ENCODE data around the gene CCDC33. TPM values are rescaled to one million over a fixed set of nuclear protein-coding genes. Genes with fewer than 3 reads are reported as not detected.
A peak's percentile ranks its signal among the peaks of the same experiment; 100 is the strongest.

The CCDC33 gene
- total and polyA plus RNA-seq, 8 donors: 0.58 to 9.4 (median 0.73) TPM; not detected in 5

- intact Hi-C loops (cut with DNase I; ENCODE audit: low total_unique reads): no loop called here
- H3K27me3 ChIP-seq: peaks cover 0 to 47% (median 7%) of the 10 kb centered on the region in 3 donors
- no peak overlapping the region for H3K27ac ChIP-seq
- no peaks in the 10 kb centered on the region for H3K36me3 ChIP-seq
- no peak for TF ChIP-seq EP300 (IDR thresholded peaks at IDR 0.05)
- no peak for TF ChIP-seq CTCF (IDR thresholded peaks at IDR 0.05)
- TF ChIP-seq POLR2AphosphoS5 (IDR thresholded peaks at IDR 0.05): no peak
- no peak for TF ChIP-seq POLR2A (IDR thresholded peaks at IDR 0.05)
- no peak overlapping the region for H3K4me3 ChIP-seq
- no peak for DNase-seq
- H3K9me3 ChIP-seq: no peaks in the 10 kb centered on the region
- peaks cover 0 to 8% (median 3%) of the 10 kb centered on the region in 4 donors for H3K4me1 ChIP-seq
- 40 to 60% (median 53%) methylated on average over 6 of the region's 6 CpGs for WGBS, 5 donors
Measured at GRCh38 chr15:74206801-74207281, 29.3 kb upstream of the CCDC33 start.

- Histone ChIP-seq H3K9me3 (no peaks in the 10 kb centered on the region), H3K4me1 (peaks cover 0 to 5% (median under 1%) of the 10 kb centered on the region in 4 donors), H3K27ac (no peak overlapping the region), H3K36me3 (no peaks in the 10 kb centered on the region), H3K4me3 (no peak overlapping the region), H3K27me3 (peaks cover 0 to 37% (median 3%) of the 10 kb centered on the region in 3 donors)
- no peak for TF ChIP-seq POLR2A (IDR thresholded peaks at IDR 0.05)
- TF ChIP-seq EP300 (IDR thresholded peaks at IDR 0.05): no peak
- TF ChIP-seq CTCF (IDR thresholded peaks at IDR 0.05): no peak
- no peak for TF ChIP-seq POLR2AphosphoS5 (IDR thresholded peaks at IDR 0.05)
- peak in 1 of 2 donors; percentile 83 for DNase-seq
- WGBS, 5 donors: 64 to 77% (median 69%) methylated on average over 16 of the region's 16 CpGs
- intact Hi-C loops (cut with DNase I; ENCODE audit: low total_unique reads): no loop called here
Measured at GRCh38 chr15:74207652-74208440, 28.3 kb upstream of the CCDC33 start.

GRCh38 chr15:74208496-74208895 lies 27.6 kb upstream of the CCDC33 start:
- Histone ChIP-seq H3K36me3 (no peaks in the 10 kb centered on the region), H3K4me3 (no peak overlapping the region), H3K4me1 (peaks cover 0 to 5% (median 0%) of the 10 kb centered on the region in 4 donors), H3K9me3 (no peaks in the 10 kb centered on the region), H3K27ac (no peak overlapping the region), H3K27me3 (peaks cover 0 to 31% (median 0%) of the 10 kb centered on the region in 3 donors)
- 55 to 81% (median 66%) methylated on average over 6 of the region's 6 CpGs for WGBS, 5 donors
- TF ChIP-seq EP300 (IDR thresholded peaks at IDR 0.05) (no peak), CTCF (IDR thresholded peaks at IDR 0.05) (no peak), POLR2A (IDR thresholded peaks at IDR 0.05) (no peak)
- DNase-seq: peak in 1 of 2 donors; percentile 50
- intact Hi-C loops (cut with DNase I; ENCODE audit: low total_unique reads): no loop called here

- Histone ChIP-seq H3K27ac (no peak overlapping the region), H3K4me3 (no peak overlapping the region), H3K9me3 (no peaks in the 10 kb centered on the region), H3K4me1 (peaks cover 0 to 5% (median 0%) of the 10 kb centered on the region in 4 donors), H3K36me3 (no peaks in the 10 kb centered on the region), H3K27me3 (peaks cover 0 to 25% (median 0%) of the 10 kb centered on the region in 3 donors)
- TF ChIP-seq CTCF (IDR thresholded peaks at IDR 0.05): no peak
- no peak for TF ChIP-seq POLR2AphosphoS5 (IDR thresholded peaks at IDR 0.05)
- TF ChIP-seq EP300 (IDR thresholded peaks at IDR 0.05): no peak
- TF ChIP-seq POLR2A (IDR thresholded peaks at IDR 0.05): no peak
- WGBS, 5 donors: 28 to 55% (median 34%) methylated on average over 11 of the region's 11 CpGs
- intact Hi-C loops (cut with DNase I; ENCODE audit: low total_unique reads): no loop called here
- peak in 1 of 2 donors; percentile 82 for DNase-seq
Measured at GRCh38 chr15:74208901-74209559, 27.1 kb upstream of the CCDC33 start.
